SK-N-SH (cell line): ENCODE results near the gene F8. TPM values are rescaled to one million over a fixed set of nuclear protein-coding genes. Genes with fewer than 3 reads are reported as not detected.

ENCODE experiments used
- ELF1 ChIP-seq: IDR thresholded peaks from 2 replicates; pipeline ENCODE4 v1.4.0; 2012
- EP300 ChIP-seq, 2 experiments: IDR thresholded peaks; 2 replicates each; pipeline versions ENCODE4 v1.4.0 to v1.6.1; 2012; ENCODE audit warnings: borderline replicate concordance in 1 of 2, low read depth in 1 of 2, low read length in 1 of 2
- EZH2phosphoT487 ChIP-seq: fragments of 200-600 bp; sonication (generic); IDR thresholded peaks from 2 replicates; pipeline ENCODE4 v1.6.1; 2017; ENCODE audit warnings: low read depth, mixed run types, mild to moderate bottlenecking, antibody characterized with exemption, moderate library complexity, borderline replicate concordance
- GATA2 ChIP-seq: sonication (generic); formaldehyde crosslinking; IDR thresholded peaks from 2 replicates; pipeline ENCODE4 v1.5.0; 2020; ENCODE audit warnings: mild to moderate bottlenecking, missing genetic modification reagents
- JUND ChIP-seq: IDR thresholded peaks from 2 replicates; pipeline ENCODE4 v1.4.0; 2012
- NRF1 ChIP-seq: IDR thresholded peaks from 2 replicates; pipeline ENCODE4 v1.6.1; 2012; ENCODE audit warnings: low read depth, mild to moderate bottlenecking, low read length
- RAD21 ChIP-seq: IDR thresholded peaks from 2 replicates; pipeline ENCODE4 v1.6.1; 2012; ENCODE audit warnings: mild to moderate bottlenecking, low read length
- REST ChIP-seq: IDR thresholded peaks from 2 replicates; pipeline ENCODE4 v1.6.1; 2012; ENCODE audit warnings: mild to moderate bottlenecking, low read depth, low read length, moderate library complexity
- RFX5 ChIP-seq: IDR thresholded peaks from 2 replicates; pipeline ENCODE4 v1.6.1; 2012; ENCODE audit warnings: mild to moderate bottlenecking, improper control_type of control experiment, low read length
- TAF1 ChIP-seq: IDR thresholded peaks from 2 replicates; pipeline ENCODE4 v1.6.1; 2012; ENCODE audit warnings: low read depth, mild to moderate bottlenecking, low read length, moderate library complexity, borderline replicate concordance
- TCF12 ChIP-seq: IDR thresholded peaks from 2 replicates; pipeline ENCODE4 v1.4.0; 2012
- TEAD4 ChIP-seq: IDR thresholded peaks from 2 replicates; pipeline ENCODE4 v1.4.0; 2012; ENCODE audit warnings: mild to moderate bottlenecking, borderline replicate concordance; ENCODE audit not compliant: insufficient read depth
- USF1 ChIP-seq: IDR thresholded peaks from 2 replicates; pipeline ENCODE4 v1.4.0; 2012; ENCODE audit warnings: low read depth, borderline replicate concordance
- YY1 ChIP-seq: IDR thresholded peaks from 2 replicates; pipeline ENCODE4 v1.4.0; 2012; ENCODE audit warnings: low read depth, mild to moderate bottlenecking
- polyA plus RNA-seq, 3 experiments: library from polyadenylated mRNA; depleted of rRNA; stranded (reverse); fragments of >200 nt; gene quantifications; 2 replicates each; pipeline ENCODE4 v1.2.3, GENCODE V29; 2012
- TF ChIP-seq, protein P1 (sequence below): fragments of 200-600 bp; sonication (generic); IDR thresholded peaks from 2 replicates; pipeline ENCODE4 v1.6.1; 2017; ENCODE audit warnings: antibody characterized with exemption, mild to moderate bottlenecking, moderate library complexity
- TF ChIP-seq, protein P2 (sequence below): fragments of 150-350 bp; IDR thresholded peaks from 2 replicates; pipeline ENCODE4 v1.6.1; 2017; ENCODE audit warnings: antibody characterized with exemption, low read length, low read depth, borderline replicate concordance
- TF ChIP-seq, protein P3 (sequence below): fragments of 150-350 bp; IDR thresholded peaks from 2 replicates; pipeline ENCODE4 v1.6.1; 2016; ENCODE audit warnings: mild to moderate bottlenecking, low read depth, low read length
- TF ChIP-seq, protein P4 (sequence below): IDR thresholded peaks from 2 replicates; pipeline ENCODE4 v1.4.0; 2012; ENCODE audit warnings: low read depth, borderline replicate concordance

The F8 gene
- polyA plus RNA-seq, 1 of the 3 experiments (the other 2 are of a cell fraction): 2.5 TPM

- TF ChIP-seq, protein P1, sequence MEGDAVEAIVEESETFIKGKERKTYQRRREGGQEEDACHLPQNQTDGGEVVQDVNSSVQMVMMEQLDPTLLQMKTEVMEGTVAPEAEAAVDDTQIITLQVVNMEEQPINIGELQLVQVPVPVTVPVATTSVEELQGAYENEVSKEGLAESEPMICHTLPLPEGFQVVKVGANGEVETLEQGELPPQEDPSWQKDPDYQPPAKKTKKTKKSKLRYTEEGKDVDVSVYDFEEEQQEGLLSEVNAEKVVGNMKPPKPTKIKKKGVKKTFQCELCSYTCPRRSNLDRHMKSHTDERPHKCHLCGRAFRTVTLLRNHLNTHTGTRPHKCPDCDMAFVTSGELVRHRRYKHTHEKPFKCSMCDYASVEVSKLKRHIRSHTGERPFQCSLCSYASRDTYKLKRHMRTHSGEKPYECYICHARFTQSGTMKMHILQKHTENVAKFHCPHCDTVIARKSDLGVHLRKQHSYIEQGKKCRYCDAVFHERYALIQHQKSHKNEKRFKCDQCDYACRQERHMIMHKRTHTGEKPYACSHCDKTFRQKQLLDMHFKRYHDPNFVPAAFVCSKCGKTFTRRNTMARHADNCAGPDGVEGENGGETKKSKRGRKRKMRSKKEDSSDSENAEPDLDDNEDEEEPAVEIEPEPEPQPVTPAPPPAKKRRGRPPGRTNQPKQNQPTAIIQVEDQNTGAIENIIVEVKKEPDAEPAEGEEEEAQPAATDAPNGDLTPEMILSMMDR: peak; percentile 65
- TF ChIP-seq EP300 (IDR thresholded peaks at IDR 0.05; ENCODE audit: borderline replicate concordance in 1 of 2, low read depth in 1 of 2, low read length in 1 of 2) (no peak), REST (no peak), YY1 (no peak), EZH2phosphoT487 (no peak), GATA2 (CRISPR knock-in tag) (no peak), RFX5 (no peak), RAD21 (peak; percentile 74), ELF1 (no peak), JUND (no peak), USF1 (no peak), TAF1 (no peak), TEAD4 (no peak), TCF12 (no peak), NRF1 (no peak)
- TF ChIP-seq, protein P2, sequence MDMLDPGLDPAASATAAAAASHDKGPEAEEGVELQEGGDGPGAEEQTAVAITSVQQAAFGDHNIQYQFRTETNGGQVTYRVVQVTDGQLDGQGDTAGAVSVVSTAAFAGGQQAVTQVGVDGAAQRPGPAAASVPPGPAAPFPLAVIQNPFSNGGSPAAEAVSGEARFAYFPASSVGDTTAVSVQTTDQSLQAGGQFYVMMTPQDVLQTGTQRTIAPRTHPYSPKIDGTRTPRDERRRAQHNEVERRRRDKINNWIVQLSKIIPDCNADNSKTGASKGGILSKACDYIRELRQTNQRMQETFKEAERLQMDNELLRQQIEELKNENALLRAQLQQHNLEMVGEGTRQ: no peak
- TF ChIP-seq, protein P3, sequence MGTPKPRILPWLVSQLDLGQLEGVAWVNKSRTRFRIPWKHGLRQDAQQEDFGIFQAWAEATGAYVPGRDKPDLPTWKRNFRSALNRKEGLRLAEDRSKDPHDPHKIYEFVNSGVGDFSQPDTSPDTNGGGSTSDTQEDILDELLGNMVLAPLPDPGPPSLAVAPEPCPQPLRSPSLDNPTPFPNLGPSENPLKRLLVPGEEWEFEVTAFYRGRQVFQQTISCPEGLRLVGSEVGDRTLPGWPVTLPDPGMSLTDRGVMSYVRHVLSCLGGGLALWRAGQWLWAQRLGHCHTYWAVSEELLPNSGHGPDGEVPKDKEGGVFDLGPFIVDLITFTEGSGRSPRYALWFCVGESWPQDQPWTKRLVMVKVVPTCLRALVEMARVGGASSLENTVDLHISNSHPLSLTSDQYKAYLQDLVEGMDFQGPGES: no peak
- TF ChIP-seq, protein P4, sequence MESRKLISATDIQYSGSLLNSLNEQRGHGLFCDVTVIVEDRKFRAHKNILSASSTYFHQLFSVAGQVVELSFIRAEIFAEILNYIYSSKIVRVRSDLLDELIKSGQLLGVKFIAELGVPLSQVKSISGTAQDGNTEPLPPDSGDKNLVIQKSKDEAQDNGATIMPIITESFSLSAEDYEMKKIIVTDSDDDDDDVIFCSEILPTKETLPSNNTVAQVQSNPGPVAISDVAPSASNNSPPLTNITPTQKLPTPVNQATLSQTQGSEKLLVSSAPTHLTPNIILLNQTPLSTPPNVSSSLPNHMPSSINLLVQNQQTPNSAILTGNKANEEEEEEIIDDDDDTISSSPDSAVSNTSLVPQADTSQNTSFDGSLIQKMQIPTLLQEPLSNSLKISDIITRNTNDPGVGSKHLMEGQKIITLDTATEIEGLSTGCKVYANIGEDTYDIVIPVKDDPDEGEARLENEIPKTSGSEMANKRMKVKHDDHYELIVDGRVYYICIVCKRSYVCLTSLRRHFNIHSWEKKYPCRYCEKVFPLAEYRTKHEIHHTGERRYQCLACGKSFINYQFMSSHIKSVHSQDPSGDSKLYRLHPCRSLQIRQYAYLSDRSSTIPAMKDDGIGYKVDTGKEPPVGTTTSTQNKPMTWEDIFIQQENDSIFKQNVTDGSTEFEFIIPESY: no peak
Measured at GRCh38 chrX:154840856-154841255, 181.7 kb downstream of the F8 start (continued).
